IMR-90 (cell line): Measurements from ENCODE around the gene TSBP1.

Experiments
- CTCF ChIP-seq: conservative IDR thresholded peaks from 2 replicates; pipeline ENCODE4 v1.5.1; 2012; ENCODE audit warnings: mild to moderate bottlenecking, low read depth, low read length, improper control_type of control experiment
- MXI1 ChIP-seq: IDR thresholded peaks from 2 replicates; pipeline ENCODE4 v1.6.1; 2012; ENCODE audit warnings: low read depth, mild to moderate bottlenecking, low read length, moderate library complexity, borderline replicate concordance
- NFE2L2 ChIP-seq: fragments of 150-350 bp; IDR thresholded peaks from 2 replicates; pipeline ENCODE4 v1.6.1; 2016; ENCODE audit warnings: low read depth, mild to moderate bottlenecking, low read length
- POLR2A ChIP-seq: IDR thresholded peaks from 2 replicates; pipeline ENCODE4 v1.6.1; 2012; ENCODE audit warnings: mild to moderate bottlenecking, low read depth, low read length
- RAD21 ChIP-seq: IDR thresholded peaks from 2 replicates; pipeline ENCODE4 v1.6.1; 2012; ENCODE audit warnings: low read length, improper control_type of control experiment
- RFX5 ChIP-seq: IDR thresholded peaks from 2 replicates; pipeline ENCODE4 v1.8.0; 2012; ENCODE audit warnings: low read depth, mild to moderate bottlenecking, low read length, moderate library complexity

DNA sequence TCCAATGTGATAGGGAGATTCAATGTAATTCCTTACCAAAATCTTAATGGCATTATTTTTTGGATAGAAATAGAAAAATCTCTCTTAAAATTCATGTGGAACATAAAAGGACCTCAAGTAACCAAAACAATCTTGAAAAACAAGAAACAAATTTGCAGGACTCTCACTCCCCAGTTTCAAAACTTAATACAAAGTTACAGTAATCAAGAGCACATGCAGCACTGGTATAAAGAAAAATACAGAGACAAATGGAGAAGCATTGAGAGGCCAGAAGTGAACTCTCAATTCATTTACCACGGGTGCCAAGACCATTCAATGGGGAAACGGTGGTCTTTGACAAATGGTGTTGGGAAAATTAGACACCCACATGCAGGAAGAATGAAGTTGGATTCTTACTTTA is 7.8 kb upstream of the TSBP1 start:
- TF ChIP-seq CTCF, result no peak
- no peak for TF ChIP-seq MXI1
- TF ChIP-seq NFE2L2, result no peak
- no peak for TF ChIP-seq POLR2A
- TF ChIP-seq RAD21, result no peak
- TF ChIP-seq RFX5, result no peak
